B cell (primary cell): Measurements from ENCODE around the gene S100A16. TPM values are rescaled to one million over a fixed set of nuclear protein-coding genes. Genes with fewer than 3 reads are reported as not detected.

ENCODE experiments used
- ATAC-seq: fragments of 200-7000 bp; cut with Tn5 transposase; one replicate; pipeline ENCODE4 v1.10.0; 2021; ENCODE audit warnings: low read depth, mild to moderate bottlenecking, moderate number of reproducible peaks, moderate library complexity
- CTCF ChIA-PET: fragments of 350-600 bp; sonication (Branson Sonifier 250); formaldehyde crosslinking; loops from one replicate; lab custom pipeline; 2021; ENCODE audit warnings: antibody characterized with exemption, inconsistent platforms; lab: Charles Lee
- POLR2A ChIA-PET: fragments of 350-600 bp; sonication (Branson Sonifier 250); formaldehyde crosslinking; loops from one replicate; lab custom pipeline; 2021; ENCODE audit warnings: antibody characterized with exemption; lab: Charles Lee
- DNase-seq: peaks from one replicate; pipeline ENCODE4 v3.0.0; 2013
- H2AFZ ChIP-seq: 2 replicates; pipeline ENCODE4 v1.6.1; 2012; ENCODE audit warnings: mild to moderate bottlenecking, low read depth, low read length; ENCODE audit not compliant: insufficient read depth, poor library complexity, severe bottlenecking
- H3K27ac ChIP-seq, 2 donors: 1 replicate in 1 of 2; 2 replicates in 1 of 2; pipeline ENCODE4 v1.5.1; 2012 to 2013; ENCODE audit warnings: low read length in 2 of 2, mild to moderate bottlenecking in 2 of 2, moderate library complexity in 1 of 2
- H3K27me3 ChIP-seq, 4 experiments: fragments of 200-600 bp in 1 of 4; sonication (generic) in 1 of 4; replicated peaks in 1 of 4; 1 replicate in 2 of 4; 2 replicates in 2 of 4; pipeline versions ENCODE4 v1.6.1 to v1.7.0; 2013 to 2016; ENCODE audit warnings: low read length in 3 of 4, mild to moderate bottlenecking in 2 of 4, mixed read lengths in 1 of 4, moderate library complexity in 1 of 4; ENCODE audit not compliant: insufficient read depth in 4 of 4, control insufficient read depth in 3 of 4; ENCODE audit errors: control extremely low read depth in 1 of 4
- H3K36me3 ChIP-seq, 2 experiments: replicated peaks in 1 of 2; 1 replicate in 1 of 2; 2 replicates in 1 of 2; pipeline versions ENCODE4 v1.6.1 to v1.7.1; 2013; ENCODE audit warnings: low read length in 1 of 2; ENCODE audit not compliant: insufficient read depth in 2 of 2, control insufficient read depth in 1 of 2; ENCODE audit errors: control extremely low read depth in 1 of 2, extremely low read depth in 1 of 2
- H3K4me1 ChIP-seq, 2 donors: fragments of 200-600 bp in 1 of 2; sonication (generic) in 1 of 2; 1 replicate in 1 of 2; 2 replicates in 1 of 2; pipeline versions ENCODE4 v1.5.1 to v1.6.1; 2013 to 2017; ENCODE audit warnings: low read length in 2 of 2; ENCODE audit not compliant: control insufficient read depth in 2 of 2, insufficient read depth in 2 of 2
- H3K4me2 ChIP-seq: replicated peaks from 2 replicates; pipeline ENCODE3; 2012; ENCODE audit warnings: mild to moderate bottlenecking, low read depth, low read length; ENCODE audit not compliant: poor library complexity, severe bottlenecking
- H3K4me3 ChIP-seq, 5 experiments: fragments of 200-600 bp in 1 of 5; sonication (generic) in 1 of 5; 1 replicate in 3 of 5; 2 replicates in 2 of 5; pipeline versions ENCODE4 v1.5.1 to v1.7.0; 2011 to 2016; ENCODE audit warnings: low read length in 4 of 5, mild to moderate bottlenecking in 4 of 5, low read depth in 2 of 5, control low read depth in 1 of 5, moderate library complexity in 1 of 5; ENCODE audit not compliant: insufficient read depth in 1 of 5; ENCODE audit errors: control extremely low read depth in 1 of 5, extremely low read depth in 1 of 5
- H3K79me2 ChIP-seq: fragments of 200-600 bp; sonication (generic); one replicate; pipeline ENCODE4 v1.6.0; 2016; ENCODE audit warnings: low read length; ENCODE audit not compliant: control insufficient read depth, insufficient read depth
- H3K9ac ChIP-seq: fragments of 200-600 bp; sonication (generic); 2 replicates; pipeline ENCODE4 v1.6.1; 2017; ENCODE audit warnings: mild to moderate bottlenecking, low read length, moderate library complexity
- H3K9me3 ChIP-seq, 3 donors: one replicate each; pipeline versions ENCODE4 v1.6.1 to v1.7.1; 2013; ENCODE audit warnings: low read length in 2 of 3; ENCODE audit not compliant: control insufficient read depth in 2 of 3, insufficient read depth in 1 of 3; ENCODE audit errors: control extremely low read depth in 1 of 3
- H4K20me1 ChIP-seq: 2 replicates; pipeline ENCODE4 v1.6.0; 2012; ENCODE audit warnings: mild to moderate bottlenecking, low read length; ENCODE audit not compliant: insufficient read depth, control insufficient read depth, poor library complexity, severe bottlenecking
- H3K27ac Mint-ChIP-seq: one replicate; pipeline ENCODE4 v1.8.0; 2021; ENCODE audit warnings: mixed read lengths
- H3K27me3 Mint-ChIP-seq: one replicate; pipeline ENCODE4 v1.8.0; 2021; ENCODE audit warnings: mixed read lengths
- H3K4me1 Mint-ChIP-seq: one replicate; pipeline ENCODE4 v1.8.0; 2021; ENCODE audit warnings: mixed read lengths
- H3K4me3 Mint-ChIP-seq: one replicate; pipeline ENCODE4 v1.8.0; 2021; ENCODE audit warnings: mixed read lengths
- H3K9me3 Mint-ChIP-seq: one replicate; pipeline ENCODE4 v1.8.0; 2022; ENCODE audit warnings: mixed read lengths; ENCODE audit not compliant: insufficient read depth
- EZH2 ChIP-seq: IDR thresholded peaks from 2 replicates; pipeline ENCODE4 v1.6.1; 2012; ENCODE audit warnings: borderline replicate concordance, low read depth, mild to moderate bottlenecking, moderate library complexity, low read length; ENCODE audit not compliant: insufficient read depth, poor library complexity, severe bottlenecking
- WGBS: methylation state at CpG from one replicate; pipeline ENCODE4 v1.1.5; 2013; ENCODE audit warnings: missing lambda C conversion rate; ENCODE audit not compliant: insufficient coverage; 5-methylcytosine and 5-hydroxymethylcytosine counted together
- intact Hi-C: fragments of 100-400 bp; cut with micrococcal nuclease; formaldehyde crosslinking; loops from one replicate; pipeline ENCODE4 v1.10.0; 2022
- polyA plus RNA-seq: library from polyadenylated mRNA; depleted of rRNA; stranded (reverse); fragments of >200 nt; gene quantifications from 2 replicates; pipeline ENCODE4 v1.2.3, GENCODE V29; 2012
- total RNA-seq, 2 donors: library from RNA; stranded (reverse); fragments of 120-200 nt in 1 of 2; gene quantifications; 1 replicate in 1 of 2; 2 replicates in 1 of 2; pipeline versions ENCODE4 v1.2.3 to v1.2.4, GENCODE V29; 2013 to 2022
- TF ChIP-seq, protein P1 (sequence below): fragments of 200-600 bp; IDR thresholded peaks from one replicate; pipeline ENCODE4 v1.8.0; 2022; ENCODE audit warnings: antibody characterized with exemption, mild to moderate bottlenecking

S100A16 gene
- total and polyA plus RNA-seq, 2 donors (not counting 1 experiment from before 2014, with no cell fraction given), result not detected

DNA sequence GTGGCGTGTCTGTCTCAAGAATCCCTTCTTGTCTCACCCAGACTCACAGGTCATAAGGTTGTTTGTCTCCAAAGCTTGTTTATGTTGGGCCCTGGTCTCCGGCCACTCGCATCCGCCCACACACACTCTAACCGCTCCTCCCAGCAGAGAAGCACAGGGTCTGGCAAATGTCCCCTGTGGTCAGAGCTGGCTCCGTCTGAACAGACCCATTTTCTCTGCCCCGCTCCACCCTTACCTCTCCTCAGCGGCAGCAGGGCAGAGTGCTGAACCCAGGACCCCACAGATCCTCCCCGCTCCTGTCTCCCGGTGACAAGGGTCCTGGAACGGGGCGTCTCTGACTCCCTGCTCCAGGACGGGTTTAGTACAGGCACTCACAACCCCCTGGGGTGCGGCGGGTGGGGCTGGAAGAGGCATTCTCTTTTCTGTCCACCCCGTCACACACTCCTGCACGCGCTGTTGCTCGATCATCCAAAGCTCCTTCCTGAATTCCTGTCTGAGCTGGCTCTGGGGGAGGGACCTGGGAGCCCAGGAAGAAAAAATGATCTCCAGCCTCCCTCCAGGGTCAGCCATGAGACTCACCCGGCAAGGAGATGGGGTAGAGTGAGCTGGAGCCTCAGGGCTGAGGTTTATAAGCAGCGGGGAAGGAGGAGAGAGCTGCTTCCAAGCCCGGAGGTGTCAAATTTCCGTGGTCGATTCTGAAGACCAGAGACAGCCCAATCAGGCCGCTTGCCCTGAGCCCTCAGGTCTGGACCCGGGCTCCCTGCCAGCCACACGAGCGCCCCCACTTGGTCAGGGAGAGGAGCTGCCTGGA lies 14.2 kb upstream of the S100A16 start, which contains the start of gene S100A13:
TSS of gene S100A13 (minus strand) at position 602 of the 811 bp plus-strand sequence. CDS start 1,033 bp downstream, outside the sequence.
- peak within 1 kb of the TSS in 3 of 5 experiments; percentile 19 to 44 (median 37) for H3K4me3 ChIP-seq
- H2AFZ ChIP-seq, result peak within 1 kb of the TSS; percentile 70
- ATAC-seq (peak; percentile 17), DNase-seq (peak; percentile 40)
- TF ChIP-seq EZH2, result no peak
- TF ChIP-seq, protein P1, sequence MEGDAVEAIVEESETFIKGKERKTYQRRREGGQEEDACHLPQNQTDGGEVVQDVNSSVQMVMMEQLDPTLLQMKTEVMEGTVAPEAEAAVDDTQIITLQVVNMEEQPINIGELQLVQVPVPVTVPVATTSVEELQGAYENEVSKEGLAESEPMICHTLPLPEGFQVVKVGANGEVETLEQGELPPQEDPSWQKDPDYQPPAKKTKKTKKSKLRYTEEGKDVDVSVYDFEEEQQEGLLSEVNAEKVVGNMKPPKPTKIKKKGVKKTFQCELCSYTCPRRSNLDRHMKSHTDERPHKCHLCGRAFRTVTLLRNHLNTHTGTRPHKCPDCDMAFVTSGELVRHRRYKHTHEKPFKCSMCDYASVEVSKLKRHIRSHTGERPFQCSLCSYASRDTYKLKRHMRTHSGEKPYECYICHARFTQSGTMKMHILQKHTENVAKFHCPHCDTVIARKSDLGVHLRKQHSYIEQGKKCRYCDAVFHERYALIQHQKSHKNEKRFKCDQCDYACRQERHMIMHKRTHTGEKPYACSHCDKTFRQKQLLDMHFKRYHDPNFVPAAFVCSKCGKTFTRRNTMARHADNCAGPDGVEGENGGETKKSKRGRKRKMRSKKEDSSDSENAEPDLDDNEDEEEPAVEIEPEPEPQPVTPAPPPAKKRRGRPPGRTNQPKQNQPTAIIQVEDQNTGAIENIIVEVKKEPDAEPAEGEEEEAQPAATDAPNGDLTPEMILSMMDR, result peak; percentile 33
- no peaks in the 10 kb centered on the region for H4K20me1 ChIP-seq
- intact Hi-C loops, result no loop called here
- peaks cover 20% of the 10 kb centered on the region for H3K4me1 Mint-ChIP-seq
- H3K79me2 ChIP-seq, result no peaks in the 10 kb centered on the region
- 37% methylated on average over 21 of the region's 28 CpGs for WGBS
- POLR2A ChIA-PET, result interaction anchor here (1.2 kb wide), 1 partner anchor 363 kb away, joined by 4 read pairs; the partner anchor contains the start of gene RPS27
- H3K27ac ChIP-seq, result no peak within 1 kb of the TSS
- H3K9ac ChIP-seq, result peak within 1 kb of the TSS; percentile 51
- CTCF ChIA-PET, result interaction anchor here (1.1 to 3.4 kb wide), 3 partner anchors 28 to 116 kb away, joined by 3 to 26 read pairs (median 6); no protein-coding TSS in a partner anchor
- H3K4me3 Mint-ChIP-seq, result peak within 1 kb of the TSS; percentile 49
- H3K27me3 ChIP-seq, result peaks cover 0 to 4% (median 0%) of the 10 kb centered on the region in 4 experiments
- peak within 1 kb of the TSS; percentile 10 for H3K27ac Mint-ChIP-seq
- peak within 1 kb of the TSS; percentile 56 for H3K4me2 ChIP-seq
- no peaks in the 10 kb centered on the region for H3K36me3 ChIP-seq
- H3K4me1 ChIP-seq, result peaks cover 9 to 26% of the 10 kb centered on the region in 2 donors
- no peaks in the 10 kb centered on the region for H3K9me3 Mint-ChIP-seq
- no peaks in the 10 kb centered on the region for H3K9me3 ChIP-seq
- no peaks in the 10 kb centered on the region for H3K27me3 Mint-ChIP-seq
